ENCODE measurements around the gene PRKAB2. TPM values are rescaled to one million over a fixed set of nuclear protein-coding genes. Genes with fewer than 3 reads are reported as not detected.
"Not testable (repeated sequence)": the region's sequence is repeated elsewhere in the genome, so short reads cannot be mapped to it uniquely, and the experiment has no call there.

The PRKAB2 gene
- total RNA-seq, 1 experiment from 2014 or later: 8.1 TPM

GRCh38 chr1:147142886-147143285 is 29.4 kb downstream of the PRKAB2 start:
- no peak overlapping the region for H2AFZ ChIP-seq
- no TSS peak for BruUV-seq (replicated peaks)

GRCh38 chr1:147130721-147131120 is 41.5 kb downstream of the PRKAB2 start:
- H3K27ac ChIP-seq, CTCF ChIA-PET, H2AFZ ChIP-seq: not testable (repeated sequence)

More at GRCh38 chr1:147142886-147143285, 29.4 kb downstream of the PRKAB2 start:
- POLR2A ChIA-PET (ENCODE audit: unreplicated experiment): no interaction called here
- DNase-seq: no peak
- Histone ChIP-seq H3K27ac (no peak overlapping the region), H3K36me3 (ENCODE audit: low read depth) (no peaks in the 10 kb centered on the region), H3K27me3 (ENCODE audit: insufficient read depth, low read depth) (no peaks in the 10 kb centered on the region), H3K4me3 (no peak overlapping the region), H3F3A (ENCODE audit: insufficient read depth, low read depth) (no peaks in the 10 kb centered on the region), H3K9me3 (ENCODE audit: insufficient read depth, low read depth) (no peaks in the 10 kb centered on the region), H3K4me2 (no peak overlapping the region), H3K9me2 (ENCODE audit: insufficient read depth) (no peaks in the 10 kb centered on the region), H3K79me2 (ENCODE audit: low read depth) (no peaks in the 10 kb centered on the region), H4K20me1 (ENCODE audit: insufficient read depth) (no peaks in the 10 kb centered on the region), H3K4me1 (replicated peaks; ENCODE audit: insufficient read depth) (no peaks in the 10 kb centered on the region)
- TF ChIP-seq, protein P1, sequence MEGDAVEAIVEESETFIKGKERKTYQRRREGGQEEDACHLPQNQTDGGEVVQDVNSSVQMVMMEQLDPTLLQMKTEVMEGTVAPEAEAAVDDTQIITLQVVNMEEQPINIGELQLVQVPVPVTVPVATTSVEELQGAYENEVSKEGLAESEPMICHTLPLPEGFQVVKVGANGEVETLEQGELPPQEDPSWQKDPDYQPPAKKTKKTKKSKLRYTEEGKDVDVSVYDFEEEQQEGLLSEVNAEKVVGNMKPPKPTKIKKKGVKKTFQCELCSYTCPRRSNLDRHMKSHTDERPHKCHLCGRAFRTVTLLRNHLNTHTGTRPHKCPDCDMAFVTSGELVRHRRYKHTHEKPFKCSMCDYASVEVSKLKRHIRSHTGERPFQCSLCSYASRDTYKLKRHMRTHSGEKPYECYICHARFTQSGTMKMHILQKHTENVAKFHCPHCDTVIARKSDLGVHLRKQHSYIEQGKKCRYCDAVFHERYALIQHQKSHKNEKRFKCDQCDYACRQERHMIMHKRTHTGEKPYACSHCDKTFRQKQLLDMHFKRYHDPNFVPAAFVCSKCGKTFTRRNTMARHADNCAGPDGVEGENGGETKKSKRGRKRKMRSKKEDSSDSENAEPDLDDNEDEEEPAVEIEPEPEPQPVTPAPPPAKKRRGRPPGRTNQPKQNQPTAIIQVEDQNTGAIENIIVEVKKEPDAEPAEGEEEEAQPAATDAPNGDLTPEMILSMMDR (conservative IDR thresholded peaks at IDR 0.05): no peak
- intact Hi-C loops (cut with micrococcal nuclease; ENCODE audit: unreplicated experiment): no loop called here
- CTCF ChIA-PET: no interaction called here

DNA sequence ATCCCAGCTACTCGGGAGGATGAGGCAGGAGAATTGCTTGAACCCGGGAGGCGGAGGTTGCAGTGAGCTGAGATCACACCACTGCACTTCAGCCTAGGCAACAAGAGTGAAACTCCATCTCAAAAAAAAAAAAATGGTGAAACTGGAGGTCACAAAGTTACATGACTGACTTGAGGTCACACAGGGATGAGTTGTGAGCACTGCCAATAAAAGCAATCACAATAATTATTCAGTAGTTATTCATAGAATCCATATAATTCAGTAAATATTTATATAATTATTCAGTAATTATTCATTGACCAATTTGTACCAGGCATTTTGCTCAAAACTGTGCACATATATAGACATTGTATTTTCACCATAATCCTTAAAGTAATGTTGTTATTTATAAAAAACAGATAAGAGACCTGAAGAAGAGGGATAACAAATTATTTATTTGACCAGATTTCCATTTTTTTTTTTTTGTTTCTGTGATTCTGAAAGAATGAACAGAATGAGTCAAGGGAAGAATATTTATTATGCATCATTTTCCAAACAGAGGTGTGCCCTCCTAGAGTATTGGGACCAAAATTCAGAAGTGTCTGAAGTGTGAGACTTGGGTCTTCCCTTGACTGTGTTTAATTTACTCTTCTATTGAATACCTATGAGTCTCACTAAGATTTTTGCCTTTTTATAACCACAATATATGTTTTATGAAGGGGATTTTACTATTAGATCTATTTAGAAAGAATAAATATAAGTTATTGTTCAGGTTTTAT is 43.0 kb downstream of the PRKAB2 start:
- Histone ChIP-seq H3K4me3 (no peak overlapping the region), H3K9me3 (ENCODE audit: insufficient read depth, low read depth) (no peaks in the 10 kb centered on the region), H3K4me1 (replicated peaks; ENCODE audit: insufficient read depth) (no peaks in the 10 kb centered on the region), H3F3A (ENCODE audit: insufficient read depth, low read depth) (no peaks in the 10 kb centered on the region), H3K27ac (no peak overlapping the region), H3K36me3 (ENCODE audit: low read depth) (no peaks in the 10 kb centered on the region), H3K9me2 (ENCODE audit: insufficient read depth) (no peaks in the 10 kb centered on the region), H4K20me1 (ENCODE audit: insufficient read depth) (no peaks in the 10 kb centered on the region), H3K4me2 (no peak overlapping the region), H3K27me3 (ENCODE audit: insufficient read depth, low read depth) (0 out of 2 replicates have a peak, but pooled peaks cover under 1% of the 10 kb centered on the region), H2AFZ (no peak overlapping the region), H3K79me2 (ENCODE audit: low read depth) (no peaks in the 10 kb centered on the region)
- POLR2A ChIA-PET (ENCODE audit: unreplicated experiment): no interaction called here
- DNase-seq: no peak
- CTCF ChIA-PET: no interaction called here
- no TSS peak for BruUV-seq (replicated peaks)
- intact Hi-C loops (cut with micrococcal nuclease; ENCODE audit: unreplicated experiment): no loop called here
- TF ChIP-seq, protein P1 (conservative IDR thresholded peaks at IDR 0.05): no peak
- TF ChIP-seq EZH2 (IDR thresholded peaks at IDR 0.05; ENCODE audit: low read depth): no peak

More at GRCh38 chr1:147130721-147131120, 41.5 kb downstream of the PRKAB2 start:
- DNase-seq; intact Hi-C loops (cut with micrococcal nuclease; ENCODE audit: unreplicated experiment); H3K79me2 ChIP-seq (ENCODE audit: low read depth); H3K4me3 ChIP-seq; H4K20me1 ChIP-seq (ENCODE audit: insufficient read depth); H3K9me3 ChIP-seq (ENCODE audit: insufficient read depth, low read depth); POLR2A ChIA-PET (ENCODE audit: unreplicated experiment); H3K4me2 ChIP-seq; H3K4me1 ChIP-seq (replicated peaks; ENCODE audit: insufficient read depth); BruUV-seq (replicated peaks); H3F3A ChIP-seq (ENCODE audit: insufficient read depth, low read depth); H3K36me3 ChIP-seq (ENCODE audit: low read depth); H3K27me3 ChIP-seq (ENCODE audit: insufficient read depth, low read depth); H3K9me2 ChIP-seq (ENCODE audit: insufficient read depth): not testable (repeated sequence)

- POLR2A ChIA-PET (ENCODE audit: unreplicated experiment): no interaction called here
Measured at GRCh38 chr1:147124266-147124665, 48.0 kb downstream of the PRKAB2 start.

More at GRCh38 chr1:147124266-147124665, 48.0 kb downstream of the PRKAB2 start:
- Histone ChIP-seq H3K36me3 (ENCODE audit: low read depth) (no peaks in the 10 kb centered on the region), H3K4me3 (no peak overlapping the region), H2AFZ (no peak overlapping the region), H3K9me2 (ENCODE audit: insufficient read depth) (no peaks in the 10 kb centered on the region), H3F3A (ENCODE audit: insufficient read depth, low read depth) (no peaks in the 10 kb centered on the region), H3K9me3 (ENCODE audit: insufficient read depth, low read depth) (no peaks in the 10 kb centered on the region), H3K27ac (no peak overlapping the region), H3K4me2 (no peak overlapping the region), H3K79me2 (ENCODE audit: low read depth) (no peaks in the 10 kb centered on the region), H3K4me1 (replicated peaks; ENCODE audit: insufficient read depth) (no peaks in the 10 kb centered on the region), H3K27me3 (ENCODE audit: insufficient read depth, low read depth) (peaks cover 11% of the 10 kb centered on the region; the same call in 1 of the 2 replicates), H4K20me1 (ENCODE audit: insufficient read depth) (no peaks in the 10 kb centered on the region)
- intact Hi-C loops (cut with micrococcal nuclease; ENCODE audit: unreplicated experiment): no loop called here
- CTCF ChIA-PET: no interaction called here
- BruUV-seq (replicated peaks): no TSS peak
- no peak for DNase-seq
- TF ChIP-seq, protein P1 (conservative IDR thresholded peaks at IDR 0.05): no peak
- TF ChIP-seq EZH2 (IDR thresholded peaks at IDR 0.05; ENCODE audit: low read depth): no peak

Measured in PC-9 (cell line).